PC-9 (cell line): ENCODE results near the gene NBPF11.
"Not testable (repeated sequence)": the region's sequence is repeated elsewhere in the genome, so short reads cannot be mapped to it uniquely, and the experiment has no call there.

Experiments used
- EZH2 ChIP-seq: fragments of 200-600 bp; sonication (generic); IDR thresholded peaks from 2 replicates; pipeline ENCODE4 v1.8.0; 2017; ENCODE audit warnings: antibody characterized with exemption, low read depth
- TF ChIP-seq, protein P1 (sequence below): fragments of 200-600 bp; sonication (generic); conservative IDR thresholded peaks from 2 replicates; pipeline ENCODE4 v1.6.1; 2017; ENCODE audit warnings: mixed run types, antibody characterized with exemption, mild to moderate bottlenecking, moderate library complexity

DNA sequence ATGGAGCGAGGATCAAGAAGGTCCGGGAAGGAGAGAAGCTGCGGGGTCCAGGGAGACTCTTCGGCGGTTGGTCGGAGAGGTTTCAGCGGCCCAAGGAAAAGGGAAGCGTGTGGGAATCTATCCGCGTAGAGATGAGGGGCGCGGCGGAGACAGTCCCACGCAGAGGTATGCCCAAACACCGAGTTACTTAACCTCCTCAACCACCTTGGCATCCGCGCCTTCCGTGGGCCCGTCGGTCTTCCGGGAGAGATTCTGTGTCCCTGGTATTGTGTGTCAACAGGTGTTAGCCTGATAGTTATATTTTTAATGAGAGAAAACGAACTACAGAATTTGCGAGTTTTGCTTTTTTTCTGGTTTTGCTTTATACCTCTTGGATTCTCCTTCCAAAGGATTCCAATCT lies 5.7 kb upstream of the NBPF11 start:
- TF ChIP-seq, protein P1, sequence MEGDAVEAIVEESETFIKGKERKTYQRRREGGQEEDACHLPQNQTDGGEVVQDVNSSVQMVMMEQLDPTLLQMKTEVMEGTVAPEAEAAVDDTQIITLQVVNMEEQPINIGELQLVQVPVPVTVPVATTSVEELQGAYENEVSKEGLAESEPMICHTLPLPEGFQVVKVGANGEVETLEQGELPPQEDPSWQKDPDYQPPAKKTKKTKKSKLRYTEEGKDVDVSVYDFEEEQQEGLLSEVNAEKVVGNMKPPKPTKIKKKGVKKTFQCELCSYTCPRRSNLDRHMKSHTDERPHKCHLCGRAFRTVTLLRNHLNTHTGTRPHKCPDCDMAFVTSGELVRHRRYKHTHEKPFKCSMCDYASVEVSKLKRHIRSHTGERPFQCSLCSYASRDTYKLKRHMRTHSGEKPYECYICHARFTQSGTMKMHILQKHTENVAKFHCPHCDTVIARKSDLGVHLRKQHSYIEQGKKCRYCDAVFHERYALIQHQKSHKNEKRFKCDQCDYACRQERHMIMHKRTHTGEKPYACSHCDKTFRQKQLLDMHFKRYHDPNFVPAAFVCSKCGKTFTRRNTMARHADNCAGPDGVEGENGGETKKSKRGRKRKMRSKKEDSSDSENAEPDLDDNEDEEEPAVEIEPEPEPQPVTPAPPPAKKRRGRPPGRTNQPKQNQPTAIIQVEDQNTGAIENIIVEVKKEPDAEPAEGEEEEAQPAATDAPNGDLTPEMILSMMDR, result not testable (repeated sequence)
- TF ChIP-seq EZH2, result not testable (repeated sequence)
